HEK293 (cell line): ENCODE results near the gene FAM120A.

Experiments
- IKZF3 ChIP-seq: fragments of 450-650 bp; IDR thresholded peaks from 2 replicates; pipeline ENCODE4 v1.5.0; 2018; ENCODE audit warnings: missing biosample characterization, mild to moderate bottlenecking, missing genetic modification characterization, moderate library complexity
- YY1 ChIP-seq: fragments of 450-650 bp; formaldehyde crosslinking; IDR thresholded peaks from 2 replicates; pipeline ENCODE4 v1.5.1; 2018; ENCODE audit warnings: missing biosample characterization, missing genetic modification characterization

DNA sequence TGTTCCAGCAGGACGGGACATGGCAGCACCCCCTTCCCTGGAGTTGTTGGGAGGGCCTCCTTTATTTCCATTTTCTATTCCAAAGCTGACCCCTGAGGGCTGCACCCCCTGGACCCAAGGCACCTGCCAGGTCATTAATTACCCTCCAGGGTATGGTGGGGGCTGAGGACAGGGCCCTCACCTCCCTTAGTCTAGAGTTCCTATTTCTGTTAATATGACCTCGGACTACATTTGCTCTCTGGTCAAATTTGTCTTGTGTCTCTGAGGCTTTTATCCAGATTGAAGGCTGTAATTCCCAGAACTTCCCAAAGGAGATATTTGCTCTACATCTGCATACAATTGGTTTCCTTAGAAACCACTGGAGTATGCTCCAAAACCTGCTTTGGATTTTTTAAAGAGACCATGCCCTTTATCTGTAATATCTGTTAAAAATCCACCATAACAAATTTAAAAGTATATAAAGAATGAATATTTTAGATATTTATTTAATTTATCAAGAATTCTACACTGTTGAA, 141.7 kb downstream of the FAM120A start:
- TF ChIP-seq IKZF3 (no peak), YY1 (no peak)
